Mesenchymal stem cell (in vitro differentiated cells and primary cell): ENCODE results near the gene PKP2.
"Not testable (repeated sequence)": the region's sequence is repeated elsewhere in the genome, so short reads cannot be mapped to it uniquely, and the experiment has no call there.

Experiments
- DNase-seq: peaks from one replicate; pipeline ENCODE4 v3.0.0-alpha.2; 2013
- H2AFZ ChIP-seq: one replicate; pipeline ENCODE4 v1.6.1; 2013; ENCODE audit warnings: low read depth, mild to moderate bottlenecking, control low read depth, inconsistent platforms, low read length, moderate library complexity
- H2AK5ac ChIP-seq: 2 replicates; pipeline ENCODE4 v1.6.1; 2013; ENCODE audit warnings: low read length, moderate library complexity, mild to moderate bottlenecking, inconsistent platforms; ENCODE audit not compliant: severe bottlenecking
- H2BK120ac ChIP-seq: one replicate; pipeline ENCODE4 v1.6.1; 2013; ENCODE audit warnings: low read depth, mild to moderate bottlenecking, inconsistent platforms, low read length, moderate library complexity
- H2BK12ac ChIP-seq, 2 experiments: one replicate each; pipeline ENCODE4 v1.6.1; 2013; ENCODE audit warnings: inconsistent platforms in 2 of 2, low read length in 2 of 2, mild to moderate bottlenecking in 2 of 2, moderate library complexity in 2 of 2, control low read depth in 1 of 2
- H2BK15ac ChIP-seq: one replicate; pipeline ENCODE4 v1.6.1; 2013; ENCODE audit warnings: mild to moderate bottlenecking, low read depth, inconsistent platforms; ENCODE audit not compliant: poor library complexity, severe bottlenecking
- H2BK5ac ChIP-seq: 2 replicates; pipeline ENCODE4 v1.6.1; 2013; ENCODE audit warnings: low read depth, mild to moderate bottlenecking, low read length, control low read depth, inconsistent platforms; ENCODE audit not compliant: poor library complexity, severe bottlenecking
- H3K14ac ChIP-seq, 2 experiments: one replicate each; pipeline ENCODE4 v1.6.1; 2013; ENCODE audit warnings: inconsistent platforms in 2 of 2, low read length in 2 of 2, control low read depth in 1 of 2, mild to moderate bottlenecking in 1 of 2, moderate library complexity in 1 of 2
- H3K18ac ChIP-seq, 2 experiments: one replicate each; pipeline ENCODE4 v1.6.1; 2013; ENCODE audit warnings: inconsistent platforms in 2 of 2, low read length in 2 of 2, control low read depth in 1 of 2, low read depth in 1 of 2, mild to moderate bottlenecking in 1 of 2
- H3K23ac ChIP-seq, 2 experiments: one replicate each; pipeline ENCODE4 v1.6.1; 2013; ENCODE audit warnings: inconsistent platforms in 2 of 2, low read length in 2 of 2, mild to moderate bottlenecking in 2 of 2, moderate library complexity in 2 of 2, control low read depth in 1 of 2
- H3K27ac ChIP-seq: 2 replicates; pipeline ENCODE4 v1.5.1; 2013; ENCODE audit warnings: mild to moderate bottlenecking, moderate library complexity, low read length, control low read depth, inconsistent platforms; ENCODE audit not compliant: poor library complexity, severe bottlenecking
- H3K27me3 ChIP-seq, 2 experiments: 2 replicates each; pipeline versions ENCODE4 v1.6.1 to v1.7.0; 2013; ENCODE audit warnings: low read length in 2 of 2, mild to moderate bottlenecking in 2 of 2, moderate library complexity in 2 of 2, control low read depth in 1 of 2, inconsistent platforms in 1 of 2; ENCODE audit not compliant: control insufficient read depth in 1 of 2, insufficient read depth in 1 of 2
- H3K36me3 ChIP-seq, 2 experiments: 2 replicates each; pipeline versions ENCODE4 v1.6.1 to v1.7.0; 2013; ENCODE audit warnings: low read length in 2 of 2, control low read depth in 1 of 2, inconsistent platforms in 1 of 2, low read depth in 1 of 2, mild to moderate bottlenecking in 1 of 2; ENCODE audit not compliant: insufficient read depth in 2 of 2, control insufficient read depth in 1 of 2
- H3K4ac ChIP-seq, 2 experiments: one replicate each; pipeline ENCODE4 v1.6.1; 2013; ENCODE audit warnings: inconsistent platforms in 2 of 2, low read length in 2 of 2, mild to moderate bottlenecking in 2 of 2, moderate library complexity in 2 of 2, control low read depth in 1 of 2, low read depth in 1 of 2
- H3K4me1 ChIP-seq: 2 replicates; pipeline ENCODE4 v1.6.1; 2013; ENCODE audit warnings: low read depth, low read length, control low read depth; ENCODE audit not compliant: control insufficient read depth, insufficient read depth
- H3K4me2 ChIP-seq: 2 replicates; pipeline ENCODE4 v1.6.1; 2013; ENCODE audit warnings: low read length, mild to moderate bottlenecking, inconsistent platforms; ENCODE audit not compliant: poor library complexity, severe bottlenecking
- H3K4me3 ChIP-seq, 2 experiments: 2 replicates each; pipeline versions ENCODE4 v1.5.1 to v1.7.0; 2013; ENCODE audit warnings: low read length in 2 of 2, mild to moderate bottlenecking in 2 of 2, control low read depth in 1 of 2, low read depth in 1 of 2; ENCODE audit not compliant: insufficient read depth in 1 of 2
- H3K79me1 ChIP-seq: replicated peaks from 2 replicates; pipeline ENCODE4 v1.6.1; 2013; ENCODE audit warnings: mild to moderate bottlenecking, control low read depth, low read length, inconsistent platforms; ENCODE audit not compliant: poor library complexity, severe bottlenecking
- H3K9ac ChIP-seq: 2 replicates; pipeline ENCODE4 v1.7.0; 2013; ENCODE audit warnings: mild to moderate bottlenecking, low read length, moderate library complexity
- H3K9me3 ChIP-seq: 2 replicates; pipeline ENCODE4 v1.7.0; 2013; ENCODE audit warnings: mild to moderate bottlenecking, low read length; ENCODE audit not compliant: control insufficient read depth
- H4K8ac ChIP-seq: one replicate; pipeline ENCODE4 v1.6.1; 2013; ENCODE audit warnings: inconsistent platforms, mild to moderate bottlenecking, low read length, moderate library complexity
- H4K91ac ChIP-seq: one replicate; pipeline ENCODE4 v1.6.1; 2013; ENCODE audit warnings: mild to moderate bottlenecking, low read length, inconsistent platforms
- WGBS: methylation state at CpG from one replicate; pipeline ENCODE4 v1.1.7; 2013; ENCODE audit warnings: mixed read lengths; 5-methylcytosine and 5-hydroxymethylcytosine counted together

The PKP2 gene

GRCh38 chr12:32874078-32874477 is 22.5 kb downstream of the PKP2 start:
- no peaks in the 10 kb centered on the region for H3K27me3 ChIP-seq
- no peak overlapping the region for H3K18ac ChIP-seq
- no peak overlapping the region for H2AK5ac ChIP-seq
- H2BK12ac ChIP-seq: no peak overlapping the region
- no peak overlapping the region for H3K14ac ChIP-seq
- no peak overlapping the region for H4K8ac ChIP-seq
- H3K27ac ChIP-seq: no peak overlapping the region
- no peak overlapping the region for H4K91ac ChIP-seq
- H2AFZ ChIP-seq: no peak overlapping the region
- DNase-seq: no peak
- H3K9ac ChIP-seq: no peak overlapping the region
- H3K4me3 ChIP-seq: no peak overlapping the region
- H2BK5ac ChIP-seq: no peak overlapping the region
- H3K4ac ChIP-seq: no peak overlapping the region
- no peaks in the 10 kb centered on the region for H3K9me3 ChIP-seq
- WGBS: 95% methylated on average over 2 of the region's 3 CpGs
- no peaks in the 10 kb centered on the region for H3K79me1 ChIP-seq
- H3K23ac ChIP-seq: peak overlapping the region in 1 of 2 experiments; percentile 14
- no peak overlapping the region for H3K4me2 ChIP-seq
- no peak overlapping the region for H2BK15ac ChIP-seq
- peaks cover 0 to 7% of the 10 kb centered on the region in 2 experiments for H3K36me3 ChIP-seq
- H2BK120ac ChIP-seq: no peak overlapping the region
- H3K4me1 ChIP-seq: peaks cover 2% of the 10 kb centered on the region

- H4K8ac ChIP-seq, H2BK120ac ChIP-seq, H3K4me3 ChIP-seq, H3K27me3 ChIP-seq, H2BK12ac ChIP-seq, H2BK5ac ChIP-seq, H3K36me3 ChIP-seq, H3K79me1 ChIP-seq, H3K4me2 ChIP-seq, H3K4me1 ChIP-seq, H3K4ac ChIP-seq, H3K27ac ChIP-seq, H4K91ac ChIP-seq, H3K9ac ChIP-seq, H3K9me3 ChIP-seq, DNase-seq, H3K18ac ChIP-seq, H2AFZ ChIP-seq, H3K14ac ChIP-seq, H3K23ac ChIP-seq, H2BK15ac ChIP-seq, H2AK5ac ChIP-seq: not testable (repeated sequence)
- WGBS: 100% methylated on average over 3 of the region's 5 CpGs
Observed at GRCh38 chr12:32872416-32872815, 24.2 kb downstream of the PKP2 start.

GRCh38 chr12:32870716-32871115 is 25.9 kb downstream of the PKP2 start:
- WGBS: 52% methylated on average over 3 of the region's 3 CpGs
- peak; percentile 34 for DNase-seq
- Histone ChIP-seq H3K9me3 (no peaks in the 10 kb centered on the region), H3K27ac (no peak overlapping the region), H3K23ac (no peak overlapping the region), H4K8ac (no peak overlapping the region), H3K4me3 (no peak overlapping the region), H3K14ac (no peak overlapping the region), H3K27me3 (no peaks in the 10 kb centered on the region), H4K91ac (no peak overlapping the region), H2BK15ac (no peak overlapping the region), H2BK12ac (no peak overlapping the region), H3K36me3 (no peaks in the 10 kb centered on the region), H3K4ac (no peak overlapping the region), H2AFZ (no peak overlapping the region), H3K18ac (no peak overlapping the region), H2AK5ac (no peak overlapping the region), H3K4me2 (no peak overlapping the region), H2BK120ac (no peak overlapping the region), H3K9ac (no peak overlapping the region), H3K4me1 (peaks cover 2% of the 10 kb centered on the region), H2BK5ac (no peak overlapping the region), H3K79me1 (no peaks in the 10 kb centered on the region)

- Histone ChIP-seq H2BK12ac (no peak overlapping the region), H3K9ac (no peak overlapping the region), H2AK5ac (no peak overlapping the region), H3K79me1 (no peaks in the 10 kb centered on the region), H3K27ac (no peak overlapping the region), H3K36me3 (no peaks in the 10 kb centered on the region), H3K4ac (no peak overlapping the region), H3K9me3 (no peaks in the 10 kb centered on the region), H3K27me3 (no peaks in the 10 kb centered on the region), H3K18ac (no peak overlapping the region), H3K4me2 (no peak overlapping the region), H3K4me3 (no peak overlapping the region), H2BK5ac (no peak overlapping the region), H3K23ac (no peak overlapping the region), H4K91ac (no peak overlapping the region), H3K4me1 (no peaks in the 10 kb centered on the region), H2AFZ (no peak overlapping the region), H4K8ac (no peak overlapping the region), H2BK120ac (no peak overlapping the region), H2BK15ac (no peak overlapping the region), H3K14ac (no peak overlapping the region)
- DNase-seq: no peak
- WGBS: 93% methylated on average over 7 of the region's 8 CpGs
Observed at GRCh38 chr12:32868885-32869284, 27.7 kb downstream of the PKP2 start.
